A549 treated with Mapracorat at 1 μM for 4 hours (cell line): Measurements from ENCODE around the gene LTN1. TPM values are rescaled to one million over a fixed set of nuclear protein-coding genes. Genes with fewer than 3 reads are reported as not detected.

Experiments used
- total RNA-seq: library from RNA; stranded (reverse); fragments of 200-300 nt; extraction: Qiagen RNA extraction; gene quantifications from 5 replicates; pipeline ENCODE4 v1.2.3, GENCODE V29; 2022

The LTN1 gene, protein sequence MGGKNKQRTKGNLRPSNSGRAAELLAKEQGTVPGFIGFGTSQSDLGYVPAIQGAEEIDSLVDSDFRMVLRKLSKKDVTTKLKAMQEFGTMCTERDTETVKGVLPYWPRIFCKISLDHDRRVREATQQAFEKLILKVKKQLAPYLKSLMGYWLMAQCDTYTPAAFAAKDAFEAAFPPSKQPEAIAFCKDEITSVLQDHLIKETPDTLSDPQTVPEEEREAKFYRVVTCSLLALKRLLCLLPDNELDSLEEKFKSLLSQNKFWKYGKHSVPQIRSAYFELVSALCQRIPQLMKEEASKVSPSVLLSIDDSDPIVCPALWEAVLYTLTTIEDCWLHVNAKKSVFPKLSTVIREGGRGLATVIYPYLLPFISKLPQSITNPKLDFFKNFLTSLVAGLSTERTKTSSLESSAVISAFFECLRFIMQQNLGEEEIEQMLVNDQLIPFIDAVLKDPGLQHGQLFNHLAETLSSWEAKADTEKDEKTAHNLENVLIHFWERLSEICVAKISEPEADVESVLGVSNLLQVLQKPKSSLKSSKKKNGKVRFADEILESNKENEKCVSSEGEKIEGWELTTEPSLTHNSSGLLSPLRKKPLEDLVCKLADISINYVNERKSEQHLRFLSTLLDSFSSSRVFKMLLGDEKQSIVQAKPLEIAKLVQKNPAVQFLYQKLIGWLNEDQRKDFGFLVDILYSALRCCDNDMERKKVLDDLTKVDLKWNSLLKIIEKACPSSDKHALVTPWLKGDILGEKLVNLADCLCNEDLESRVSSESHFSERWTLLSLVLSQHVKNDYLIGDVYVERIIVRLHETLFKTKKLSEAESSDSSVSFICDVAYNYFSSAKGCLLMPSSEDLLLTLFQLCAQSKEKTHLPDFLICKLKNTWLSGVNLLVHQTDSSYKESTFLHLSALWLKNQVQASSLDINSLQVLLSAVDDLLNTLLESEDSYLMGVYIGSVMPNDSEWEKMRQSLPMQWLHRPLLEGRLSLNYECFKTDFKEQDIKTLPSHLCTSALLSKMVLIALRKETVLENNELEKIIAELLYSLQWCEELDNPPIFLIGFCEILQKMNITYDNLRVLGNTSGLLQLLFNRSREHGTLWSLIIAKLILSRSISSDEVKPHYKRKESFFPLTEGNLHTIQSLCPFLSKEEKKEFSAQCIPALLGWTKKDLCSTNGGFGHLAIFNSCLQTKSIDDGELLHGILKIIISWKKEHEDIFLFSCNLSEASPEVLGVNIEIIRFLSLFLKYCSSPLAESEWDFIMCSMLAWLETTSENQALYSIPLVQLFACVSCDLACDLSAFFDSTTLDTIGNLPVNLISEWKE (N-terminal part only)
- total RNA-seq = 4.2 to 6.9 TPM (median 6.2 TPM) in 5 replicates

GRCh38 chr21:28992526-28993292 is at the start of gene LTN1:
LTN1 (minus strand) TSS chr21:28992877; CDS start chr21:28992805, 72 bp downstream.

GRCh38 chr21:29024474-29025327 is 32.0 kb upstream of the LTN1 start, which contains the start of gene USP16:
USP16 (plus strand) TSS chr21:29024668; CDS start chr21:29027914, 3,246 bp downstream.

Other genes starting within 250 kb of the LTN1 start
- gene RWDD2B, start 26.5 kb upstream of the LTN1 start, total RNA-seq = 9.8 to 11.3 TPM (median 10.9 TPM) in 5 replicates
- 21.3 to 27.1 TPM (median 22.2 TPM) in 5 replicates for gene USP16, start 31.8 kb upstream of the LTN1 start, total RNA-seq
- 165 to 198 TPM (median 174 TPM) in 5 replicates for gene CCT8, start 80.8 kb upstream of the LTN1 start, total RNA-seq
- gene MAP3K7CL, start 137.8 kb upstream of the LTN1 start, total RNA-seq = 1.1 to 2.7 TPM (median 2.0 TPM) in 5 replicates